ENCODE results near the gene INSYN2B.

Gene INSYN2B

DNA sequence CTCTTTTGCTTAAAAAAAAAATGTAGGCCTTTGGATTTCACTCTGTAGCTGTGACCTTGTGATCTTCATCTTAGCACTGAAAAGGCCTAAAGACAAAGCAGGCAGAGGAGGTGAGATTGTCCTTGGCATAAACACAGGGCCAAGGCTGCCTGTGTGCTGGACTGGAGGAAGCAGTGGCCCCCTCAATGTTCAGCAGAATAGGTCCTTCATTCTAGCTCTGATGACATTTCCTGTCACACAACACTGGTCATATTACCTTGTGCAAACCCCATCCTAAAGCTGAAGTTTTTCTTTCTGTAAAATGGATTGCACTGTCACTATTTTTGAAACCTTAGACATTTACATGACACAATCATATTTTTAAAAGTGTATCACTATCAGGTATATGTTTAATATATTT, 147.4 kb downstream of the INSYN2B start:
- H3K4me3 ChIP-seq (replicated peaks in 1 of 2; ENCODE audit: low read depth in 2 of 2, low read length in 2 of 2) = no peak overlapping the region
- TF ChIP-seq, protein P1, sequence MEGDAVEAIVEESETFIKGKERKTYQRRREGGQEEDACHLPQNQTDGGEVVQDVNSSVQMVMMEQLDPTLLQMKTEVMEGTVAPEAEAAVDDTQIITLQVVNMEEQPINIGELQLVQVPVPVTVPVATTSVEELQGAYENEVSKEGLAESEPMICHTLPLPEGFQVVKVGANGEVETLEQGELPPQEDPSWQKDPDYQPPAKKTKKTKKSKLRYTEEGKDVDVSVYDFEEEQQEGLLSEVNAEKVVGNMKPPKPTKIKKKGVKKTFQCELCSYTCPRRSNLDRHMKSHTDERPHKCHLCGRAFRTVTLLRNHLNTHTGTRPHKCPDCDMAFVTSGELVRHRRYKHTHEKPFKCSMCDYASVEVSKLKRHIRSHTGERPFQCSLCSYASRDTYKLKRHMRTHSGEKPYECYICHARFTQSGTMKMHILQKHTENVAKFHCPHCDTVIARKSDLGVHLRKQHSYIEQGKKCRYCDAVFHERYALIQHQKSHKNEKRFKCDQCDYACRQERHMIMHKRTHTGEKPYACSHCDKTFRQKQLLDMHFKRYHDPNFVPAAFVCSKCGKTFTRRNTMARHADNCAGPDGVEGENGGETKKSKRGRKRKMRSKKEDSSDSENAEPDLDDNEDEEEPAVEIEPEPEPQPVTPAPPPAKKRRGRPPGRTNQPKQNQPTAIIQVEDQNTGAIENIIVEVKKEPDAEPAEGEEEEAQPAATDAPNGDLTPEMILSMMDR (IDR thresholded peaks at IDR 0.05; ENCODE audit: low read depth, low read length) = no peak
- no peak for DNase-seq (ENCODE audit: low read depth in 2 of 2)

- TF ChIP-seq, protein P1 (IDR thresholded peaks at IDR 0.05; ENCODE audit: low read depth, low read length) = no peak
- DNase-seq (ENCODE audit: low read depth in 2 of 2) = no peak
These were observed 148.0 kb downstream of the INSYN2B start for GRCh38 chr5:169832304-169832703.

GRCh38 chr5:169831331-169831730, 149.0 kb downstream of the INSYN2B start:
- TF ChIP-seq, protein P1 (IDR thresholded peaks at IDR 0.05; ENCODE audit: low read depth, low read length) = no peak
- no peak overlapping the region for H3K4me3 ChIP-seq (replicated peaks in 1 of 2; ENCODE audit: low read depth in 2 of 2, low read length in 2 of 2)
- DNase-seq (ENCODE audit: low read depth in 2 of 2) = no peak

More at GRCh38 chr5:169832304-169832703, 148.0 kb downstream of the INSYN2B start:
- no peak overlapping the region for H3K4me3 ChIP-seq (replicated peaks in 1 of 2; ENCODE audit: low read depth in 2 of 2, low read length in 2 of 2)

GRCh38 chr5:169828385-169828784, 151.9 kb downstream of the INSYN2B start:
- DNase-seq (ENCODE audit: low read depth in 2 of 2) = no peak
- H3K4me3 ChIP-seq (replicated peaks in 1 of 2; ENCODE audit: low read depth in 2 of 2, low read length in 2 of 2) = no peak overlapping the region
- TF ChIP-seq, protein P1 (IDR thresholded peaks at IDR 0.05; ENCODE audit: low read depth, low read length) = no peak

DNA sequence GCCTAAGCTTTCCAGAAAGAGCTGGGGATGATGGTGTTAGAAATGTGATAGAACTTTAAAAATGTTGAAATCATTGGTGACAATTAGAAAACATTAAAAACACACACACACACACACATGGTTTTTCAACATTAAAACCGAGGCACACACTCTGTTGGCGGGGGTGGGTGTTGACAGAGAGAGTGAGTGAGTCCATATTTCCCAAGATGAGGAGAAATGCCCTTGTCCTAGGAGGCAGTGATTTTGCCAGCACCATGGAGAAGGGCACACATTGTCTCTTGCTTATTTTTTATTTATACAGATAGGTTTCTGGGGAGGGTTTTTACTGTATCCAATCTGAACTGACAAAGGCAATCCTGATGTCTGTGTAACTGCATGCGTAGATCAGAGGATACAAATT, 152.5 kb downstream of the INSYN2B start:
- H3K4me3 ChIP-seq (replicated peaks in 1 of 2; ENCODE audit: low read depth in 2 of 2, low read length in 2 of 2) = no peak overlapping the region
- TF ChIP-seq, protein P1 (IDR thresholded peaks at IDR 0.05; ENCODE audit: low read depth, low read length) = no peak
- peak; percentile 20 for DNase-seq (ENCODE audit: low read depth in 2 of 2)

- DNase-seq (ENCODE audit: low read depth in 2 of 2) = peak; percentile 26 to 51
- H3K4me3 ChIP-seq (replicated peaks in 1 of 2; ENCODE audit: low read depth in 2 of 2, low read length in 2 of 2) = no peak overlapping the region
- TF ChIP-seq, protein P1 (IDR thresholded peaks at IDR 0.05; ENCODE audit: low read depth, low read length) = peak; percentile 39
These were observed 153.7 kb downstream of the INSYN2B start for GRCh38 chr5:169826618-169827017.

DNA sequence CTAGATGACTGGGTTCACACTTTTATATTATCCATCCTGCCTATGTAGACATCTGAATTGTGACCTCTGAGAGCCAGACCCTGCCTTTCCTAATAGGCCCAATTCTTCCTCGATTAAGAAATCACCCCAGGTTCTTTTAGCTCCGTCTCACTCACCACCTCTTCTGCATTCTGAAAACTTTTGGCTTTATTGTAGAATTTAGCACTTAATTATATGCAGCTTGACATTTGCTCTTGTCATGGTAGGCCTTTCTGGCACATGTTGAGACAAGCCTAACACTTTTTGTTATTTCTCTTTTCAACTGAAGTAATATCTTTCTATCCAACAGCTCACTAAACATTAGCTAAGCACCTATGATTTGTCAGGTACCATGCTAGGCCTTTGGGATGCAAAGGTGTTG, 163.3 kb downstream of the INSYN2B start:
- DNase-seq (ENCODE audit: low read depth in 2 of 2) = no peak
- TF ChIP-seq, protein P1 (IDR thresholded peaks at IDR 0.05; ENCODE audit: low read depth, low read length) = no peak
- no peak overlapping the region for H3K4me3 ChIP-seq (replicated peaks in 1 of 2; ENCODE audit: low read depth in 2 of 2, low read length in 2 of 2)
